ENCODE results near the gene FCER2.

FCER2 gene

GRCh38 chr19:7638802-7639465 is 63.0 kb downstream of the FCER2 start:
- Histone ChIP-seq H3K4me1 (ENCODE audit: control insufficient read depth, insufficient read depth, low read length) (no peaks in the 10 kb centered on the region), H3K4me3 (ENCODE audit: low read depth, low read length) (no peak overlapping the region), H3K36me3 (ENCODE audit: control insufficient read depth, insufficient read depth, low read length) (peaks cover 3% of the 10 kb centered on the region), H3K27ac (ENCODE audit: low read depth, low read length) (no peak overlapping the region), H3K27me3 (ENCODE audit: control insufficient read depth, insufficient read depth, low read length) (peaks cover 28% of the 10 kb centered on the region), H3K9me3 (ENCODE audit: control insufficient read depth, insufficient read depth, low read length) (no peaks in the 10 kb centered on the region), H3K9ac (ENCODE audit: low read depth, low read length) (no peak overlapping the region)

All from HUES48 (cell line).